Gastrocnemius medialis (tissue), 4 donors: ENCODE data around the gene UPB1.

Experiments
- CTCF ChIP-seq, 5 experiments: fragments of 450-650 bp in 3 of 5; fragments of 200-600 bp in 2 of 5; sonication (generic) in 2 of 5; IDR thresholded peaks in 4 of 5; conservative IDR thresholded peaks in 1 of 5; 1 replicate in 4 of 5; 2 replicates in 1 of 5; pipeline ENCODE4 v1.5.1; 2016 to 2019; ENCODE audit warnings: antibody characterized with exemption in 5 of 5, mild to moderate bottlenecking in 3 of 5, moderate library complexity in 3 of 5
- POLR2A ChIP-seq, 2 donors: fragments of 450-650 bp; IDR thresholded peaks; one replicate each; pipeline ENCODE4 v1.6.1; 2017; ENCODE audit warnings: antibody characterized with exemption in 2 of 2, mild to moderate bottlenecking in 2 of 2, moderate library complexity in 2 of 2

GRCh38 chr22:24485608-24486007 lies 9.5 kb upstream of the UPB1 start:
- TF ChIP-seq POLR2A (IDR thresholded peaks at IDR 0.05), result no peak
- TF ChIP-seq CTCF (IDR thresholded peaks at IDR 0.05 in 4 of 5, conservative IDR thresholded peaks at IDR 0.05 in 1 of 5), result peak in 1 of 5 experiments; percentile 42
